H1 (cell line): ENCODE data around the gene IGFBP6. TPM values are rescaled to one million over a fixed set of nuclear protein-coding genes. Genes with fewer than 3 reads are reported as not detected.

Experiments
- CTCF ChIA-PET: fragments of 300-600 bp; sonication (Branson Sonifier 250); formaldehyde crosslinking; loops from one replicate; lab custom pipeline; 2021; ENCODE audit not compliant: partially characterized antibody; lab: Charles Lee
- POLR2A ChIA-PET: fragments of 300-600 bp; sonication (Branson Sonifier 250); formaldehyde crosslinking; loops from one replicate; lab custom pipeline; 2021; ENCODE audit warnings: inconsistent platforms; ENCODE audit not compliant: partially characterized antibody; lab: Charles Lee
- DNase-seq, 2 experiments: peaks; one replicate each; pipeline versions ENCODE4 v3.0.0 to v3.0.0-alpha.2; 2010 to 2022; ENCODE audit warnings: low spot score in 2 of 2, low read depth in 1 of 2, mixed read lengths in 1 of 2
- FAIRE-seq: peaks from 2 replicates; lab custom pipeline; 2011; peaks lifted over from hg19 to GRCh38; lab: Jason Lieb, UNC
- H2AFZ ChIP-seq: 2 replicates; pipeline ENCODE4 v1.8.1; 2012; ENCODE audit warnings: low read length, inconsistent platforms
- H2AK5ac ChIP-seq: 2 replicates; pipeline ENCODE4 v1.6.1; 2013; ENCODE audit warnings: low read depth, low read length
- H2BK120ac ChIP-seq: replicated peaks from 2 replicates; pipeline ENCODE3; 2013; ENCODE audit warnings: low read depth, low read length, inconsistent platforms
- H2BK12ac ChIP-seq: 2 replicates; pipeline ENCODE4 v1.6.1; 2013; ENCODE audit warnings: low read depth, low read length
- H2BK15ac ChIP-seq: 2 replicates; pipeline ENCODE4 v1.6.1; 2013; ENCODE audit warnings: low read length
- H2BK20ac ChIP-seq: 2 replicates; pipeline ENCODE4 v1.6.1; 2013; ENCODE audit warnings: low read length
- H2BK5ac ChIP-seq: 2 replicates; pipeline ENCODE4 v1.6.1; 2013; ENCODE audit warnings: low read depth, low read length
- H3K14ac ChIP-seq: 2 replicates; pipeline ENCODE4 v1.6.1; 2013; ENCODE audit warnings: inconsistent platforms; ENCODE audit not compliant: insufficient read length
- H3K18ac ChIP-seq: 2 replicates; pipeline ENCODE4 v1.6.1; 2013; ENCODE audit warnings: low read length; ENCODE audit errors: extremely low read depth
- H3K23ac ChIP-seq: 2 replicates; pipeline ENCODE4 v1.6.1; 2013; ENCODE audit warnings: inconsistent platforms; ENCODE audit not compliant: insufficient read length
- H3K23me2 ChIP-seq: 2 replicates; pipeline ENCODE4 v1.6.1; 2013; ENCODE audit warnings: low read depth, low read length
- H3K27ac ChIP-seq: 2 replicates; pipeline ENCODE4 v1.6.1; 2011; ENCODE audit warnings: low read depth, low read length, inconsistent platforms
- H3K27me3 ChIP-seq, 4 experiments: replicated peaks in 1 of 4; 1 replicate in 1 of 4; 2 replicates in 3 of 4; pipeline versions ENCODE4 v1.6.1 to v1.8.1; 2011 to 2013; ENCODE audit warnings: low read length in 3 of 4, mild to moderate bottlenecking in 3 of 4, inconsistent platforms in 2 of 4, mixed read lengths in 2 of 4, moderate library complexity in 1 of 4; ENCODE audit not compliant: control insufficient read depth in 3 of 4, insufficient read depth in 3 of 4; ENCODE audit errors: extremely low read depth in 1 of 4
- H3K36me3 ChIP-seq, 4 experiments: 2 replicates each; pipeline versions ENCODE4 v1.6.1 to v1.8.1; 2011 to 2013; ENCODE audit warnings: mild to moderate bottlenecking in 4 of 4, low read length in 3 of 4, moderate library complexity in 2 of 4, control low read depth in 1 of 4, inconsistent platforms in 1 of 4; ENCODE audit not compliant: insufficient read depth in 4 of 4, control insufficient read depth in 2 of 4
- H3K4ac ChIP-seq: replicated peaks from 2 replicates; pipeline ENCODE3; 2013; ENCODE audit warnings: low read length, low read depth, mixed read lengths, inconsistent platforms; ENCODE audit not compliant: insufficient read length
- H3K4me1 ChIP-seq, 4 experiments: replicated peaks in 1 of 4; 1 replicate in 1 of 4; 2 replicates in 3 of 4; pipeline versions ENCODE4 v1.6.1 to v1.8.1; 2011 to 2013; ENCODE audit warnings: low read length in 3 of 4, inconsistent platforms in 2 of 4, mixed read lengths in 1 of 4; ENCODE audit not compliant: insufficient read depth in 4 of 4, control insufficient read depth in 3 of 4
- H3K4me2 ChIP-seq, 2 experiments: 2 replicates each; pipeline versions ENCODE4 v1.6.1 to v1.8.1; 2011 to 2013; ENCODE audit warnings: low read depth in 2 of 2, low read length in 2 of 2, control low read depth in 1 of 2, inconsistent platforms in 1 of 2, mild to moderate bottlenecking in 1 of 2; ENCODE audit not compliant: insufficient read depth in 1 of 2
- H3K4me3 ChIP-seq, 4 experiments: fragments of 200-600, 300-600 bp in 1 of 4; sonication (generic), shearing (Covaris generic), sonication (Bioruptor Twin) in 1 of 4; 2 replicates each; pipeline versions ENCODE4 v1.5.1 to v1.8.1; 2011 to 2016; ENCODE audit warnings: low read length in 4 of 4, low read depth in 3 of 4, control low read depth in 2 of 4, inconsistent platforms in 2 of 4, mild to moderate bottlenecking in 2 of 4, mixed read lengths in 1 of 4, moderate library complexity in 1 of 4; ENCODE audit not compliant: insufficient read depth in 2 of 4; ENCODE audit errors: extremely low read depth in 1 of 4
- H3K56ac ChIP-seq: replicated peaks from 2 replicates; pipeline ENCODE3; 2013; ENCODE audit warnings: low read depth, mild to moderate bottlenecking, mixed read lengths, low read length, inconsistent platforms; ENCODE audit not compliant: insufficient read length
- H3K79me1 ChIP-seq: 2 replicates; pipeline ENCODE4 v1.6.1; 2013; ENCODE audit warnings: low read depth, low read length, control low read depth
- H3K79me2 ChIP-seq, 2 experiments: 2 replicates each; pipeline versions ENCODE4 v1.6.1 to v1.8.1; 2012 to 2013; ENCODE audit warnings: low read length in 2 of 2, mild to moderate bottlenecking in 2 of 2, inconsistent platforms in 1 of 2; ENCODE audit not compliant: insufficient read depth in 2 of 2, control insufficient read depth in 1 of 2
- H3K9ac ChIP-seq, 4 experiments: replicated peaks in 1 of 4; 1 replicate in 1 of 4; 2 replicates in 3 of 4; pipeline versions ENCODE4 v1.6.1 to v1.8.1; 2011 to 2013; ENCODE audit warnings: low read depth in 3 of 4, low read length in 3 of 4, control low read depth in 2 of 4, mild to moderate bottlenecking in 2 of 4, moderate library complexity in 2 of 4, inconsistent platforms in 1 of 4; ENCODE audit errors: extremely low read depth in 1 of 4
- H3K9me3 ChIP-seq, 2 experiments: 2 replicates each; pipeline versions ENCODE4 v1.6.1 to v1.8.1; 2012 to 2013; ENCODE audit warnings: mild to moderate bottlenecking in 2 of 2, moderate library complexity in 2 of 2, control low read depth in 1 of 2, inconsistent platforms in 1 of 2, low read depth in 1 of 2, low read length in 1 of 2, mixed read lengths in 1 of 2; ENCODE audit not compliant: insufficient read depth in 2 of 2
- H4K20me1 ChIP-seq, 2 experiments: replicated peaks in 1 of 2; 2 replicates each; pipeline versions ENCODE3 to v1.8.1; 2011 to 2013; ENCODE audit warnings: inconsistent platforms in 2 of 2, low read length in 2 of 2, mild to moderate bottlenecking in 1 of 2; ENCODE audit not compliant: insufficient read depth in 2 of 2, control insufficient read depth in 1 of 2
- H4K5ac ChIP-seq: 2 replicates; pipeline ENCODE4 v1.6.1; 2013; ENCODE audit warnings: low read length, low read depth, mixed read lengths, inconsistent platforms; ENCODE audit not compliant: insufficient read length
- H4K8ac ChIP-seq: 2 replicates; pipeline ENCODE4 v1.8.0; 2013; ENCODE audit warnings: mild to moderate bottlenecking, moderate library complexity, low read length, inconsistent platforms; ENCODE audit not compliant: insufficient read depth; ENCODE audit errors: extremely low read depth
- H4K91ac ChIP-seq: replicated peaks from 2 replicates; pipeline ENCODE3; 2013; ENCODE audit warnings: low read length, mixed read lengths, inconsistent platforms; ENCODE audit not compliant: insufficient read length
- CTCF ChIP-seq, 3 experiments: IDR thresholded peaks; 1 replicate in 2 of 3; 2 replicates in 1 of 3; pipeline versions ENCODE4 v1.5.1 to v1.6.1; 2011; ENCODE audit warnings: low read length in 3 of 3, mild to moderate bottlenecking in 3 of 3, inconsistent platforms in 2 of 3, low read depth in 1 of 3, moderate library complexity in 1 of 3; ENCODE audit not compliant: insufficient read depth in 1 of 3; ENCODE audit errors: control extremely low read depth in 1 of 3
- GTF2F1 ChIP-seq: IDR thresholded peaks from 2 replicates; pipeline ENCODE4 v1.6.1; 2012; ENCODE audit warnings: low read depth, low read length, improper control_type of control experiment, borderline replicate concordance
- KDM5A ChIP-seq: fragments of 200-600 bp; IDR thresholded peaks from 2 replicates; pipeline ENCODE4 v1.7.1; 2012; ENCODE audit warnings: mild to moderate bottlenecking, low read length, inconsistent platforms, mixed read lengths
- SAP30 ChIP-seq: fragments of 300-600 bp; sonication (generic); IDR thresholded peaks from 2 replicates; pipeline ENCODE4 v1.7.1; 2012; ENCODE audit warnings: low read length, moderate library complexity, mild to moderate bottlenecking, inconsistent platforms; ENCODE audit not compliant: insufficient read depth, insufficient replicate concordance
- SIN3A ChIP-seq, 2 experiments: IDR thresholded peaks in 1 of 2; conservative IDR thresholded peaks in 1 of 2; 2 replicates each; pipeline ENCODE4 v1.6.1; 2011 to 2012; ENCODE audit warnings: low read length in 2 of 2, improper control_type of control experiment in 1 of 2, low read depth in 1 of 2, mild to moderate bottlenecking in 1 of 2
- SP4 ChIP-seq: IDR thresholded peaks from 2 replicates; pipeline ENCODE4 v1.6.1; 2012; ENCODE audit warnings: low read length, inconsistent platforms
- TBP ChIP-seq: IDR thresholded peaks from 2 replicates; pipeline ENCODE4 v1.6.1; 2011; ENCODE audit warnings: low read depth, low read length, improper control_type of control experiment
- USF2 ChIP-seq: IDR thresholded peaks from 2 replicates; pipeline ENCODE4 v1.6.1; 2011; ENCODE audit warnings: low read length, improper control_type of control experiment
- WGBS, 2 experiments: shearing (Covaris generic) in 1 of 2; methylation state at CpG; one replicate each; pipeline versions ENCODE4 v1.1.6 to v1.1.7; 2013 to 2015; ENCODE audit warnings: low lambda C conversion rate in 2 of 2, mixed read lengths in 2 of 2, inconsistent platforms in 1 of 2, low coverage in 1 of 2, missing lambda C conversion rate in 1 of 2; ENCODE audit not compliant: insufficient replicate concordance in 2 of 2, insufficient coverage in 1 of 2, insufficient read length in 1 of 2; ENCODE audit errors: extremely low coverage in 1 of 2, missing lambda C conversion rate in 1 of 2; 5-methylcytosine and 5-hydroxymethylcytosine counted together
- polyA plus RNA-seq, 7 experiments: library from polyadenylated mRNA; depleted of rRNA in 3 of 7; stranded (reverse) in 5 of 7; unstranded in 2 of 7; fragments of >200 nt in 5 of 7; fragments of 200-250 nt in 2 of 7; gene quantifications; 1 replicate in 5 of 7; 2 replicates in 1 of 7; 4 replicates in 1 of 7; pipeline versions ENCODE4 v1.2.1 to v1.2.3, GENCODE V29; 2011 to 2013; ENCODE audit warnings: missing spikeins in 2 of 7, mixed read lengths in 2 of 7
- total RNA-seq: library from RNA; stranded (reverse); fragmentation: NEBNext Ultra II Directional; extraction: Animal tissue kit (Norgen Biotek cat#: 25700); gene quantifications from 2 replicates; pipeline ENCODE4 v1.2.1, GENCODE V29; 2021

IGFBP6 gene
- total and polyA plus RNA-seq, 2 of the 8 experiments (the other 6 are each of a cell fraction or from before 2014, with no cell fraction given), result 13.7 to 14.7 TPM

- CTCF ChIA-PET, result interaction anchor here (0.7 to 22.4 kb wide), 12 partner anchors 5 to 143 kb away, joined by 3 to 531 read pairs (median 4); partner anchors contain the start of genes IGFBP6, SOAT2 and SPRYD3
- Histone ChIP-seq H4K8ac (no peak overlapping the region; the same call in 1 of the 2 replicates), H3K23me2 (no peaks in the 10 kb centered on the region), H3K79me2 (no peaks in the 10 kb centered on the region), H3K14ac (no peak overlapping the region), H3K18ac (no peak overlapping the region), H3K4me3 (no peak overlapping the region), H3K79me1 (no peaks in the 10 kb centered on the region), H3K56ac (no peak overlapping the region), H4K91ac (no peak overlapping the region), H4K5ac (no peak overlapping the region), H4K20me1 (peaks cover 2 to 4% of the 10 kb centered on the region in 2 experiments), H2AK5ac (no peak overlapping the region), H3K36me3 (peaks cover 0 to 4% (median 2%) of the 10 kb centered on the region in 4 experiments; a peak in 2 of 8 replicates), H3K4ac (no peak overlapping the region), H2BK15ac (no peak overlapping the region), H3K27me3 (peaks cover 0 to 2% (median 0%) of the 10 kb centered on the region in 4 experiments; a peak in 2 of 7 replicates), H3K23ac (no peak overlapping the region), H3K27ac (no peak overlapping the region), H2BK5ac (no peak overlapping the region), H3K9me3 (no peaks in the 10 kb centered on the region), H2BK120ac (no peak overlapping the region), H3K9ac (no peak overlapping the region; a peak in 2 of 7 replicates), H2AFZ (no peak overlapping the region), H2BK20ac (no peak overlapping the region), H2BK12ac (no peak overlapping the region), H3K4me2 (no peak overlapping the region), H3K4me1 (peaks cover 4 to 16% (median 10%) of the 10 kb centered on the region in 4 experiments)
- no peak for FAIRE-seq
- POLR2A ChIA-PET, result interaction anchor here (0.9 to 2.4 kb wide), 5 partner anchors 9 to 28 kb away, joined by 3 to 11 read pairs (median 4); partner anchors contain the start of genes IGFBP6 and TNS2
- DNase-seq, result no peak
- WGBS, 2 experiments, result 78% methylated on average over 7 of the region's 7 CpGs; no CpG with 5 or more reads in 1 of the 2 experiments
- TF ChIP-seq USF2, result no peak
- no peak for TF ChIP-seq SIN3A (conservative IDR thresholded peaks at IDR 0.05 in 1 of 2, IDR thresholded peaks at IDR 0.05 in 1 of 2; ENCODE audit: low read depth in 1 of 2, low read length in 2 of 2)
- TF ChIP-seq TBP, result no peak
- no peak for TF ChIP-seq SAP30
- no peak for TF ChIP-seq KDM5A
- TF ChIP-seq SP4, result no peak
- TF ChIP-seq GTF2F1, result no peak
- TF ChIP-seq CTCF (IDR thresholded peaks at IDR 0.05; ENCODE audit: control extremely low read depth in 1 of 3, insufficient read depth in 1 of 3, low read depth in 1 of 3, low read length in 3 of 3), result no peak
These were observed 26.5 kb upstream of the IGFBP6 start for GRCh38 chr12:53070877-53071492.
